OCI-LY3 (cell line): ENCODE results near the gene CNTNAP2.

Experiments used
- EZH2phosphoT487 ChIP-seq: fragments of 200-600 bp; shearing (Covaris generic); IDR thresholded peaks from 2 replicates; pipeline ENCODE4 v1.6.1; 2018; ENCODE audit warnings: antibody characterized with exemption, mixed run types, low read depth
- TF ChIP-seq, protein P1 (sequence below): fragments of 200-600, 300-600 bp; sonication (generic); IDR thresholded peaks from 2 replicates; pipeline ENCODE4 v1.5.1; 2014; ENCODE audit warnings: antibody characterized with exemption, low read length, low read depth

DNA sequence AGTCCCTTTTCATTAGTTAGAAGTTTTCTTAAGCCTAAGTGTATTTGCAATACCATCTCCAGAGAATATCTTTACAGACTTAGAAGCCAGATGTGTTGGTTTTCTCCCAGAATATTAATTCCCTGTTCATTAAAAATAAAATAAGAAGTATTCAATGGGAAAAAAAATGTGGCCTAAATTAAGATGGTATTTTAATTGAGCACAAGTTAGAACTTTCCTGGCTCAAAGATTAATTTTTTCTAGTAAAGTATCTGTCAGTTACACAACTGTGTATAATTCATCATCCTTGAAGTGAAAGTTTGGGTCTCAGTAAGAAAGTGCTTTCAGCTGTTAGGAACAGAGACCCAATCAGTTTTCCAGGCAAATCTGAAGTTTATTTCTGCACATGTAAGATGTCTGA lies 1294.5 kb downstream of the CNTNAP2 start:
- TF ChIP-seq, protein P1, sequence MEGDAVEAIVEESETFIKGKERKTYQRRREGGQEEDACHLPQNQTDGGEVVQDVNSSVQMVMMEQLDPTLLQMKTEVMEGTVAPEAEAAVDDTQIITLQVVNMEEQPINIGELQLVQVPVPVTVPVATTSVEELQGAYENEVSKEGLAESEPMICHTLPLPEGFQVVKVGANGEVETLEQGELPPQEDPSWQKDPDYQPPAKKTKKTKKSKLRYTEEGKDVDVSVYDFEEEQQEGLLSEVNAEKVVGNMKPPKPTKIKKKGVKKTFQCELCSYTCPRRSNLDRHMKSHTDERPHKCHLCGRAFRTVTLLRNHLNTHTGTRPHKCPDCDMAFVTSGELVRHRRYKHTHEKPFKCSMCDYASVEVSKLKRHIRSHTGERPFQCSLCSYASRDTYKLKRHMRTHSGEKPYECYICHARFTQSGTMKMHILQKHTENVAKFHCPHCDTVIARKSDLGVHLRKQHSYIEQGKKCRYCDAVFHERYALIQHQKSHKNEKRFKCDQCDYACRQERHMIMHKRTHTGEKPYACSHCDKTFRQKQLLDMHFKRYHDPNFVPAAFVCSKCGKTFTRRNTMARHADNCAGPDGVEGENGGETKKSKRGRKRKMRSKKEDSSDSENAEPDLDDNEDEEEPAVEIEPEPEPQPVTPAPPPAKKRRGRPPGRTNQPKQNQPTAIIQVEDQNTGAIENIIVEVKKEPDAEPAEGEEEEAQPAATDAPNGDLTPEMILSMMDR: no peak
- no peak for TF ChIP-seq EZH2phosphoT487
